K562 (cell line): Measurements from ENCODE around the gene PKLR.
A peak's percentile ranks its signal among the peaks of the same experiment; 100 is the strongest.

Experiments
- CEBPB ChIP-seq: fragments of 450-650 bp; IDR thresholded peaks from 2 replicates; pipeline ENCODE4 v1.6.1; 2016; ENCODE audit warnings: missing genetic modification characterization, missing compliant biosample characterization
- DPF2 ChIP-seq: fragments of 450-650 bp; IDR thresholded peaks from 2 replicates; pipeline ENCODE4 v1.6.1; 2016
- ETV6 ChIP-seq, 3 experiments: fragments of 150-350 bp in 1 of 3; sonication (generic) in 1 of 3; formaldehyde crosslinking in 1 of 3; IDR thresholded peaks; 2 replicates each; pipeline versions ENCODE4 v1.6.1 to v1.8.0; 2014 to 2022; ENCODE audit warnings: borderline replicate concordance in 2 of 3, low read depth in 2 of 3, antibody characterized with exemption in 1 of 3, low read length in 1 of 3, mild to moderate bottlenecking in 1 of 3, missing genetic modification reagents in 1 of 3
- MLLT1 ChIP-seq, 2 experiments: fragments of 450-650 bp; IDR thresholded peaks; 2 replicates each; pipeline ENCODE4 v1.6.1; 2016
- RBM15 ChIP-seq: fragments of 200-400 bp; formaldehyde crosslinking; IDR thresholded peaks from 2 replicates; pipeline ENCODE4 v1.6.1; 2018; ENCODE audit warnings: mild to moderate bottlenecking, low read length, moderate library complexity; ENCODE audit not compliant: insufficient read depth
- SMAD3 ChIP-seq: fragments of 450-650 bp; formaldehyde crosslinking; conservative IDR thresholded peaks from 2 replicates; pipeline ENCODE4 v1.4.0; 2020; ENCODE audit warnings: mild to moderate bottlenecking
- SP1 ChIP-seq: sonication (generic); formaldehyde crosslinking; IDR thresholded peaks from 2 replicates; pipeline ENCODE4 v1.8.1; 2022; ENCODE audit warnings: mild to moderate bottlenecking, missing genetic modification reagents
- STAG1 ChIP-seq: sonication (generic); formaldehyde crosslinking; IDR thresholded peaks from 2 replicates; pipeline ENCODE4 v1.5.0; 2020; ENCODE audit warnings: missing genetic modification reagents, borderline replicate concordance
- ZEB2 ChIP-seq: fragments of 450-650 bp; IDR thresholded peaks from 2 replicates; pipeline ENCODE4 v1.6.1; 2016
- ZNF274 ChIP-seq: IDR thresholded peaks from 2 replicates; pipeline ENCODE4 v1.6.1; 2011; ENCODE audit warnings: low read depth, mild to moderate bottlenecking, low read length, moderate library complexity, borderline replicate concordance
- TF ChIP-seq, protein P1 (sequence below), 3 experiments: IDR thresholded peaks in 2 of 3; conservative IDR thresholded peaks in 1 of 3; 2 replicates each; pipeline ENCODE4 v1.5.1; 2011 to 2012; ENCODE audit warnings: low read length in 3 of 3, mild to moderate bottlenecking in 3 of 3, control low read depth in 2 of 3, improper control_type of control experiment in 1 of 3, inconsistent platforms in 1 of 3, low read depth in 1 of 3, mixed read lengths in 1 of 3, moderate library complexity in 1 of 3; ENCODE audit not compliant: insufficient read depth in 2 of 3

DNA sequence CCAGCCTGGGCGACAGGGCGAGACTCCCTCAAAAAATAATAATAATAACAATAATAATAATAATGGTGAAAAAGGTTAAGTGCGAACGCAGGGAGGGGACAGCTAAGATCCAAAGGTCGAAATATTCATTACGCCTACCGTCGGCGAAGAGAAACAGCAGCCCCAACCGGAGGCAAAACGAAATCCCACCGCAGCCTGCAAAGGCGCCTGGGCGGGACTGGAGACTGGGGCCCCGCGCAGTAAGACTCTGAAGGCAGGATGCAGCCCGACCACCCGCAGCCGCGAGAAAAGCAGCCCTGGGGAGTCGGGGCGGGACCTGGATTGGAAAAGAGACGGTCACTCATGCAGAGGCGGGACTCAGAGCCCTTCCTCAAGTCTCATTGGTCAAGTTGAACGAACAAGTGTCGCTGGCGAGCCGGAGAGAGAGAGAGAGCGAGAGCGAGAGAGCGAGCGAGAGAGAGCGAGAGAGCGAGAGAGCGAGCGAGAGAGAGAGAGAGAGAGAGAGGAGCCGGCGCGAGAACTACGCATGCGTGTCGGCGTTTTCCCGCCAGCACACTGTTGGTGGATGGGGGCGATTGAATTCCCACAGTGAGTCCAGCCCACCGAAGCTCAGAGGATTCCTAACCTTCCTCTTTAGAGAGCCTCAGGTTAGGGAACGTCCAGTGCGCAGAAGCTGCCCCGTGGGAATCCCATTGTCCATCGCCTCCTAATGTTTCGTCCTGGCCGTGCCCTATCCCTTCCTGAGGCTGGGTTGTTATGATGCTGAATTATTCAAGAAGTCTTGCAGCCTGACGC, 56.7 kb downstream of the PKLR start:
- TF ChIP-seq ETV6 (IDR thresholded peaks at IDR 0.05; ENCODE audit: borderline replicate concordance in 1 of 2, low read depth in 2 of 2, low read length in 1 of 2) (peak; percentile 38 to 51; a peak in 1 of 4 replicates), ETV6 (CRISPR knock-in tag; IDR thresholded peaks at IDR 0.05; ENCODE audit: borderline replicate concordance) (no peak), SMAD3 (CRISPR knock-in tag) (peak; percentile 85; the same call in 1 of the 2 replicates), CEBPB (tag) (no peak), SP1 (CRISPR knock-in tag) (peak; percentile 100), DPF2 (peak; percentile 97), RBM15 (no peak), MLLT1 (IDR thresholded peaks at IDR 0.05) (peak; percentile 94 to 97), STAG1 (CRISPR knock-in tag) (no peak), ZNF274 (no peak), ZEB2 (peak; percentile 92)
- TF ChIP-seq, protein P1, sequence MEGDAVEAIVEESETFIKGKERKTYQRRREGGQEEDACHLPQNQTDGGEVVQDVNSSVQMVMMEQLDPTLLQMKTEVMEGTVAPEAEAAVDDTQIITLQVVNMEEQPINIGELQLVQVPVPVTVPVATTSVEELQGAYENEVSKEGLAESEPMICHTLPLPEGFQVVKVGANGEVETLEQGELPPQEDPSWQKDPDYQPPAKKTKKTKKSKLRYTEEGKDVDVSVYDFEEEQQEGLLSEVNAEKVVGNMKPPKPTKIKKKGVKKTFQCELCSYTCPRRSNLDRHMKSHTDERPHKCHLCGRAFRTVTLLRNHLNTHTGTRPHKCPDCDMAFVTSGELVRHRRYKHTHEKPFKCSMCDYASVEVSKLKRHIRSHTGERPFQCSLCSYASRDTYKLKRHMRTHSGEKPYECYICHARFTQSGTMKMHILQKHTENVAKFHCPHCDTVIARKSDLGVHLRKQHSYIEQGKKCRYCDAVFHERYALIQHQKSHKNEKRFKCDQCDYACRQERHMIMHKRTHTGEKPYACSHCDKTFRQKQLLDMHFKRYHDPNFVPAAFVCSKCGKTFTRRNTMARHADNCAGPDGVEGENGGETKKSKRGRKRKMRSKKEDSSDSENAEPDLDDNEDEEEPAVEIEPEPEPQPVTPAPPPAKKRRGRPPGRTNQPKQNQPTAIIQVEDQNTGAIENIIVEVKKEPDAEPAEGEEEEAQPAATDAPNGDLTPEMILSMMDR (IDR thresholded peaks at IDR 0.05 in 2 of 3, conservative IDR thresholded peaks at IDR 0.05 in 1 of 3; ENCODE audit: insufficient read depth in 2 of 3, low read depth in 1 of 3, low read length in 3 of 3), result peak; percentile 40 to 70 (median 59); a peak in 5 of 6 replicates
